ENCODE results near the gene CFAP161.

CFAP161 gene

GRCh38 chr15:81101894-81102815 lies 31.9 kb upstream of the CFAP161 start:
- Histone ChIP-seq H3K36me3 (ENCODE audit: insufficient read depth, low read length) (no peaks in the 10 kb centered on the region), H3K27me3 (ENCODE audit: insufficient read depth, low read length, poor library complexity) (peaks cover 2% of the 10 kb centered on the region), H3K4me1 (ENCODE audit: insufficient read depth, low read length) (no peaks in the 10 kb centered on the region), H3K9me3 (ENCODE audit: insufficient read depth, low read length, severe bottlenecking) (no peaks in the 10 kb centered on the region), H2AFZ (ENCODE audit: low read depth, low read length) (no peak overlapping the region), H4K20me1 (ENCODE audit: insufficient read depth, low read length) (no peaks in the 10 kb centered on the region), H3K27ac (ENCODE audit: low read length) (no peak overlapping the region), H3K4me2 (ENCODE audit: insufficient read depth, low read length) (no peak overlapping the region), H3K79me2 (ENCODE audit: insufficient read depth, low read length) (no peaks in the 10 kb centered on the region), H3K4me3 (ENCODE audit: low read depth in 1 of 2, low read length in 2 of 2) (no peak overlapping the region), H3K9ac (ENCODE audit: low read depth, low read length) (no peak overlapping the region)
- ATAC-seq (ENCODE audit: insufficient read depth, low read depth) (no peak), DNase-seq (no peak)
- TF ChIP-seq EZH2 (IDR thresholded peaks at IDR 0.05; ENCODE audit: borderline replicate concordance, low read depth, low read length, severe bottlenecking): no peak
- TF ChIP-seq, protein P1, sequence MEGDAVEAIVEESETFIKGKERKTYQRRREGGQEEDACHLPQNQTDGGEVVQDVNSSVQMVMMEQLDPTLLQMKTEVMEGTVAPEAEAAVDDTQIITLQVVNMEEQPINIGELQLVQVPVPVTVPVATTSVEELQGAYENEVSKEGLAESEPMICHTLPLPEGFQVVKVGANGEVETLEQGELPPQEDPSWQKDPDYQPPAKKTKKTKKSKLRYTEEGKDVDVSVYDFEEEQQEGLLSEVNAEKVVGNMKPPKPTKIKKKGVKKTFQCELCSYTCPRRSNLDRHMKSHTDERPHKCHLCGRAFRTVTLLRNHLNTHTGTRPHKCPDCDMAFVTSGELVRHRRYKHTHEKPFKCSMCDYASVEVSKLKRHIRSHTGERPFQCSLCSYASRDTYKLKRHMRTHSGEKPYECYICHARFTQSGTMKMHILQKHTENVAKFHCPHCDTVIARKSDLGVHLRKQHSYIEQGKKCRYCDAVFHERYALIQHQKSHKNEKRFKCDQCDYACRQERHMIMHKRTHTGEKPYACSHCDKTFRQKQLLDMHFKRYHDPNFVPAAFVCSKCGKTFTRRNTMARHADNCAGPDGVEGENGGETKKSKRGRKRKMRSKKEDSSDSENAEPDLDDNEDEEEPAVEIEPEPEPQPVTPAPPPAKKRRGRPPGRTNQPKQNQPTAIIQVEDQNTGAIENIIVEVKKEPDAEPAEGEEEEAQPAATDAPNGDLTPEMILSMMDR (IDR thresholded peaks at IDR 0.05; ENCODE audit: borderline replicate concordance, extremely low read depth, low read length, poor library complexity, severe bottlenecking): no peak

GRCh38 chr15:81103857-81104256 lies 30.2 kb upstream of the CFAP161 start:
- H3K36me3 ChIP-seq (ENCODE audit: insufficient read depth, low read length): no peaks in the 10 kb centered on the region
- H3K4me3 ChIP-seq (ENCODE audit: low read depth in 1 of 2, low read length in 2 of 2): no peak overlapping the region
- H3K4me1 ChIP-seq (ENCODE audit: insufficient read depth, low read length): no peaks in the 10 kb centered on the region
- no peaks in the 10 kb centered on the region for H3K9me3 ChIP-seq (ENCODE audit: insufficient read depth, low read length, severe bottlenecking)
- no peak overlapping the region for H3K4me2 ChIP-seq (ENCODE audit: insufficient read depth, low read length)
- H4K20me1 ChIP-seq (ENCODE audit: insufficient read depth, low read length): no peaks in the 10 kb centered on the region
- no peak for ATAC-seq (ENCODE audit: insufficient read depth, low read depth)
- TF ChIP-seq EZH2 (IDR thresholded peaks at IDR 0.05; ENCODE audit: borderline replicate concordance, low read depth, low read length, severe bottlenecking): no peak
- TF ChIP-seq, protein P1 (IDR thresholded peaks at IDR 0.05; ENCODE audit: borderline replicate concordance, extremely low read depth, low read length, poor library complexity, severe bottlenecking): no peak
- peaks cover 2% of the 10 kb centered on the region for H3K27me3 ChIP-seq (ENCODE audit: insufficient read depth, low read length, poor library complexity)
- no peaks in the 10 kb centered on the region for H3K79me2 ChIP-seq (ENCODE audit: insufficient read depth, low read length)
- H3K9ac ChIP-seq (ENCODE audit: low read depth, low read length): no peak overlapping the region
- H3K27ac ChIP-seq (ENCODE audit: low read length): no peak overlapping the region
- H2AFZ ChIP-seq (ENCODE audit: low read depth, low read length): no peak overlapping the region
- no peak for DNase-seq

DNA sequence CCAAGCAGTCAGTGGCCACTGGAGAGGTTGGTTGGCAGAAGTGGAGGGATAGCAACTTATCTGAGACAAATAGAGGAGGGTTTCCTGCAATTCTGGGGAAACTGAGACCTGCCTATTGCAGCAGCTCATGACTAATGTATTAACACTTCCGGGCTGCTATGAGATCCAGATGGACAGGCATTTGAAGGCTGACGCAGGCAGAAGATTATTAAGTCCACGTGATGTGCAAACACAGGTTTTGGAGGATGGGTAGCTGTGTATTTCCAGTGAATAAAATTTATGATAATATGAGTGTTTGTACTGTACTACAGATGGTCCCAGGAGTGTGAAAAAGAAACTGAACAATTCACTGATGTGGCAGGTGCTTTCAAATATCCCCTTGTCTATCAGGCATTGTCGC lies 28.5 kb upstream of the CFAP161 start:
- Histone ChIP-seq H3K4me3 (ENCODE audit: low read depth in 1 of 2, low read length in 2 of 2) (no peak overlapping the region), H3K4me2 (ENCODE audit: insufficient read depth, low read length) (no peak overlapping the region), H3K4me1 (ENCODE audit: insufficient read depth, low read length) (no peaks in the 10 kb centered on the region), H2AFZ (ENCODE audit: low read depth, low read length) (no peak overlapping the region), H3K79me2 (ENCODE audit: insufficient read depth, low read length) (no peaks in the 10 kb centered on the region), H4K20me1 (ENCODE audit: insufficient read depth, low read length) (no peaks in the 10 kb centered on the region), H3K27ac (ENCODE audit: low read length) (no peak overlapping the region), H3K27me3 (ENCODE audit: insufficient read depth, low read length, poor library complexity) (peaks cover 5% of the 10 kb centered on the region), H3K9ac (ENCODE audit: low read depth, low read length) (no peak overlapping the region), H3K9me3 (ENCODE audit: insufficient read depth, low read length, severe bottlenecking) (no peaks in the 10 kb centered on the region), H3K36me3 (ENCODE audit: insufficient read depth, low read length) (no peaks in the 10 kb centered on the region)
- TF ChIP-seq, protein P1 (IDR thresholded peaks at IDR 0.05; ENCODE audit: borderline replicate concordance, extremely low read depth, low read length, poor library complexity, severe bottlenecking): no peak
- TF ChIP-seq EZH2 (IDR thresholded peaks at IDR 0.05; ENCODE audit: borderline replicate concordance, low read depth, low read length, severe bottlenecking): no peak
- ATAC-seq (ENCODE audit: insufficient read depth, low read depth) (no peak), DNase-seq (no peak)
